Measurements from ENCODE around the gene RPRD1B. TPM values are rescaled to one million over a fixed set of nuclear protein-coding genes. Genes with fewer than 3 reads are reported as not detected.

Gene RPRD1B
- 39.1 TPM for total RNA-seq

- DNase-seq (ENCODE audit: low spot score in 2 of 2), result peak; percentile 83 to 84
- FAIRE-seq, result no peak
Observed at GRCh38 chr20:38033330-38034107, at the start of gene RPRD1B, which contains the start of gene TTI1. RPRD1B (plus strand) TSS chr20:38033746; CDS start chr20:38033948, 202 bp downstream. TTI1 (minus strand) TSS chr20:38033456; CDS start chr20:38013816, 19,640 bp downstream.

GRCh38 chr20:37984018-37984785 is 49.3 kb upstream of the RPRD1B start:
- peak in 1 of 2 donors; percentile 35 for DNase-seq (ENCODE audit: low spot score in 2 of 2)
- no peak for FAIRE-seq

GRCh38 chr20:37986044-37986858 is 47.3 kb upstream of the RPRD1B start:
- FAIRE-seq (no peak), DNase-seq (ENCODE audit: low spot score in 2 of 2) (no peak)

- DNase-seq (ENCODE audit: low spot score in 2 of 2) (no peak), FAIRE-seq (no peak)
Observed at GRCh38 chr20:37986873-37987601, 46.5 kb upstream of the RPRD1B start.

GRCh38 chr20:37987602-37988290 is 45.8 kb upstream of the RPRD1B start:
- no peak for FAIRE-seq
- DNase-seq (ENCODE audit: low spot score in 2 of 2), result no peak

GRCh38 chr20:37988306-37988954 is 45.1 kb upstream of the RPRD1B start:
- no peak for FAIRE-seq
- no peak for DNase-seq (ENCODE audit: low spot score in 2 of 2)

- DNase-seq (ENCODE audit: low spot score in 2 of 2) (no peak), FAIRE-seq (no peak)
Observed at GRCh38 chr20:37989601-37990295, 43.8 kb upstream of the RPRD1B start.

- DNase-seq (ENCODE audit: low spot score in 2 of 2) (no peak), FAIRE-seq (no peak)
Observed at GRCh38 chr20:37990571-37991151, 42.9 kb upstream of the RPRD1B start.

GRCh38 chr20:37991157-37991866 is 42.2 kb upstream of the RPRD1B start:
- no peak for FAIRE-seq
- DNase-seq (ENCODE audit: low spot score in 2 of 2), result no peak

GRCh38 chr20:37991908-37992307 is 41.6 kb upstream of the RPRD1B start:
- DNase-seq (ENCODE audit: low spot score in 2 of 2) (no peak), FAIRE-seq (no peak)

- FAIRE-seq, result no peak
- no peak for DNase-seq (ENCODE audit: low spot score in 2 of 2)
Observed at GRCh38 chr20:37992802-37993409, 40.6 kb upstream of the RPRD1B start.

GRCh38 chr20:37994512-37994911 is 39.0 kb upstream of the RPRD1B start:
- FAIRE-seq (no peak), DNase-seq (ENCODE audit: low spot score in 2 of 2) (no peak)

- no peak for DNase-seq (ENCODE audit: low spot score in 2 of 2)
Observed at GRCh38 chr20:37995856-37996605, 37.5 kb upstream of the RPRD1B start.

GRCh38 chr20:37997516-37997915 is 36.0 kb upstream of the RPRD1B start:
- FAIRE-seq, result no peak
- no peak for DNase-seq (ENCODE audit: low spot score in 2 of 2)

More at GRCh38 chr20:37995856-37996605, 37.5 kb upstream of the RPRD1B start:
- FAIRE-seq, result no peak

GRCh38 chr20:37999526-38000263 is 33.9 kb upstream of the RPRD1B start:
- peak; percentile 17 for FAIRE-seq
- DNase-seq (ENCODE audit: low spot score in 2 of 2), result peak in 1 of 2 donors; percentile 58
